Frontal cortex (tissue), 4 donors: Measurements from ENCODE around the gene DAB2. TPM values are rescaled to one million over a fixed set of nuclear protein-coding genes. Genes with fewer than 3 reads are reported as not detected.

Experiments used
- DNase-seq, 2 donors: peaks; one replicate each; pipeline ENCODE4 v3.0.0; 2012; ENCODE audit warnings: low spot score in 2 of 2
- FAIRE-seq: peaks from 2 replicates; lab custom pipeline; 2012; peaks lifted over from hg19 to GRCh38; lab: Jason Lieb, UNC
- total RNA-seq: library from RNA; depleted of rRNA; stranded (reverse); fragments of >200 nt; gene quantifications from one replicate; pipeline ENCODE4 v1.2.3, GENCODE V29; 2014
- donor health status: control.
- donor health status: control.
- donor health status: control.

Gene DAB2
- total RNA-seq, 1 donor from 2014 or later: 8.6 TPM

- DNase-seq (no peak), FAIRE-seq (no peak)
These were observed 24.8 kb upstream of the DAB2 start for GRCh38 chr5:39449591-39449990.

DNA sequence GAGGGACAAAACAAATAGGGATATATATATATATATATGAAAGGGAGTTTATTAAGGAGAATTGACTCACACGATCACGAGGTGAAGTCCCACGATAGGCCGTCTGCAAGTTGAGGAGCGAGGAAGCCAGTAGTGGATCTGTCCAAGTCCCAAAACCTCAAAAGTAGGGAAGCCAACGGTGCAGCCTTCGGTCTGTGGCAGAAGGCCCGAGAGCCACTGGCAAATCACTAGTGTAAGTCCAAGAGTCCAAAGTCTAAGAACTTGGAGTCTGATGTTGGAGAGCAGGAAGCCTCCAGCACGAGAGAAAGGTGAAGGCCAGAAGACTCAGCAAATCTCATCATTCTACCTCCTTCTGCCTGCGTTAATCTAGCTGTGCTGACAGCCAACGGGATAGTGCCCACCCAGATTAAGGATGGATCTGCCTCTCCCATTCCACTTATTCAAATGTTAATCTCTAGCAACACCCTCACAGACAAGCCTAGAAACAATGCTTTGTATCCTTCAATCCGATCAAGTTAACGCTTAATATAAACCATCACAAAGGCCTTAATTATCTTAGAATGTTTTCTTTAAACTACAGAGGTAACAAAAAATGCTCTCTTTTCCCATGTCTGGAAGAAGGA is 23.8 kb upstream of the DAB2 start:
- DNase-seq (no peak), FAIRE-seq (no peak)

- DNase-seq (no peak), FAIRE-seq (no peak)
These were observed 23.2 kb upstream of the DAB2 start for GRCh38 chr5:39447968-39448367.

GRCh38 chr5:39447059-39447458 is 22.3 kb upstream of the DAB2 start:
- FAIRE-seq: no peak
- no peak for DNase-seq

DNA sequence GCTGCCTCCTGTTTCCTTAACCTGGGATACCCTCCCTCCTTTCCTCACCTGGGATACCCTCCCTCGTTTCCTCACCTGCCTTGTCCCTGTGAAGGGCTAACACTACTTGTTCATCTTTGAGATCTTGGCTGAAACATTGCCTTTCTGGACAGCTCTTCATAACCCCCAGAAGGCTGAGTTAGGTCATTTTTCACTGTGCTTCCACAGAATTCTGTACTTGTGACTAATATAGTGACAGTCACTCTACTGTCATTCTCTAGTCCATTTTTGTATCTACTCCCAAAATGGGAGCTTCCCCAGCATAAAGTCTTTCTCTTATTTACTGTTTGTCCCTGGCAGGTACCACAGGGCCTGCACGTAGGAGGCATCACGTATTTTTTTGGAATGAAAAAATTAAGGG is 21.5 kb upstream of the DAB2 start:
- no peak for FAIRE-seq
- DNase-seq: no peak

GRCh38 chr5:39443911-39444310 is 19.1 kb upstream of the DAB2 start:
- FAIRE-seq (no peak), DNase-seq (no peak)

- no peak for DNase-seq
- no peak for FAIRE-seq
These were observed 18.2 kb upstream of the DAB2 start for GRCh38 chr5:39442991-39443390.

GRCh38 chr5:39441838-39442237 is 17.1 kb upstream of the DAB2 start:
- DNase-seq: no peak
- no peak for FAIRE-seq

DNA sequence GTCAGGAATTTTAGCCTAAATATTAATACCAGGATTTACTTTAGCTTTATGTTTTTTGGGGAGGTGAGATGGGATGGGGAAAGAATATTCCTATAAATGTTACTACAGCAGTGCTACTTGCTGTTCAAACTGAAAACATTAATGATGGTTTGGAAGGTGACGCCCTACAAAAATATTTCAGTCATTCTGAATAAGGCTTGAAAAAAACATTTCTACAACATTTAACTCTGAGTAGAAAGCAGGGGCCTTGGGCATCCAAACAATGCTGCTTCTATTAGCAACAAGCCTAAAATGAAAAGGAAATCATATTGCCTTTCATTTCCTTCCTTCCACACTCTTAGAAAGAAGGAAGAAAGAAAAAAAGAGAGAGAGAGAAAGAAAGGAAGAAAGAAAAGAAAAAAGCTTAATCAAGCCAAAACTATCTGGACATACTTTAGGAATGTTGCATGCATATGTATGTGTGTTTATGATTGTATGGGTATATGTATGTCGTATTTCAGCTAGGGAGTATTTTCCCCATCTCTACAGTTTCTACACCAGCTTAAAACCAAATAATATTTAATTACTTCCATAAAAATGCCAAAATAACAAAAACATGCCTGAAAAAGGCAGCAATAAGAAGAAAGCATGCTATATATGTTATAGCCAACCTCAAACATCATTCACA is 16.3 kb upstream of the DAB2 start:
- DNase-seq (no peak), FAIRE-seq (no peak)

DNA sequence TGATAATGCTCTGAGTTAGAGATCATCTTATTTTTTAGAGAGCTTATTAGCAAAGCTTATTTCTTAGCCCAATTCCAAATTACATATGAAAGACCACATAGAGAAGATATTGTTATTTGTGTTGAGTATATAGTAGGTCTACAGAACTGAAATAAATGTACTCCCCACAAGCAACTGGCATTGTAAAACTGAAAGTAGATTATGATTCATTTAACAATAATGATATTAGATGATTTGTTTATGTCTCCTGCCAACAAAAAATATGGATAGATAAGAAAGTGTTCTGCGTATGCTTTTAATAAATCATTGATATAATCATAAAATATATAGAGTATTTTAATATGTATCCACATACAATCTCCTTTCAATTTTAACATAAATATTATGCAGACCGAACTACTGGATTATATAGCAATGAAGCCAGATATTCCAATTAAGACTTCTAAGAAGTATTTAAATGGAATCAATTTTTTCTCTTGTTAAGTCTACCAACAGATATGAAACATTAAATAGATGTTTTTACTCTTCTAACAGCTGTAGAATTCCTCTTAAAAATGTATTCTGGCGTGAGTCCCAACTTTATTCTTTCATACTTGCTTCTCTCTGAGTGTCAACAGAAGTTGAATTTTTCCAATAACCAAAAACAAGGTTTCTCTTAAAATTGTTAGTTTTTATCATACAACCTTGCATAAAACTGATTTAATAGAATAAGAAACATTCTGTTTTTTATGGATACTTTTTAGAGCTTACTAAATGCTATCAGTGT is 15.6 kb upstream of the DAB2 start:
- FAIRE-seq: no peak
- DNase-seq: no peak

DNA sequence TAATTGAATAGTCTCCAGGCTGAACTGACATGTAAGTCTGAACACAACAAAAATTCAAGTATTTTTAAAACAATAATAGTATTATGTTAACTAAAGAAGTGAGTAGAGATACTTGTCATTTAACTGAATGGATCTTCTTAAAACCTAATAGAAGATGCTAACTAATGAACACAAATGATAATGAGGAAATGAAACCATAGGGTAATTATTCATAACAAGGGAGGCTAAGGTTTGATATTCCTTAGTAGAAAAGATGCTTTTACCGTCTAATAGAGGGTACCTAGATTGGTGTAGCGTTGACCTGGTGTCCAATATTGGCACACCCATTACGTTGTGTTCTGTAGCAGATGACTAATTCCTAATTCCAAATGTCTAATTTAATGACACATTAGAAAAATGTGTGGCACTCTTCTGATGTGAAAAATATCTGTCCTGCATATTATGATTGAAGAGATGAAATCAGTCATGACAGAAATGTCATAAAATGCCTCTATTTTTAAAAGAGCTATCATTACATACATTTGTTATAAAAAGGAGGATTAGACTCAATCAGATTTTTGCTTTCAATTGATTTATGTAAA is 14.9 kb upstream of the DAB2 start:
- no peak for FAIRE-seq
- no peak for DNase-seq

DNA sequence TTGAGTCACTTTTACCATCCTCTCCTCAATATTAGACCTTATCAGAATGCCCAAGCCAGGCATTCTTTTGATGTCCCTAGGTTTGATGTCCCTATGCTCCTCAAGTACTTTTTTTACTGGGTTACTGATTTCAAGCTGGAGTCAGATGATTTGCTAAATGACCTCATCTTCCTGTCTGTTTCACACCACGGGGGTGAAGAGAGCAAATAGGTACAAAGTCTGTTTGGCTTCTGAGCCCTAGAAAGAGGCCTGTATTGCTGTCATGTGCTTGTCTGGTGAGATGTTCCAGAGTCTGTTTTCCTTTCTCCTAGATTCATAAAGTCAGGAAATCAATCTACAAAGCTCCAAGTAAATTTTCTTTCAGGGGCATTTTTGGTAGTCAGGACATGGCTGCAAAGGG is 12.7 kb upstream of the DAB2 start:
- DNase-seq: no peak
- FAIRE-seq: no peak

GRCh38 chr5:39433848-39434247 is 9.1 kb upstream of the DAB2 start:
- FAIRE-seq (no peak), DNase-seq (no peak)

GRCh38 chr5:39432696-39433530 is 8.1 kb upstream of the DAB2 start:
- no peak for FAIRE-seq
- no peak for DNase-seq

GRCh38 chr5:39430461-39430860 is 5.7 kb upstream of the DAB2 start:
- FAIRE-seq (no peak), DNase-seq (no peak)

DNA sequence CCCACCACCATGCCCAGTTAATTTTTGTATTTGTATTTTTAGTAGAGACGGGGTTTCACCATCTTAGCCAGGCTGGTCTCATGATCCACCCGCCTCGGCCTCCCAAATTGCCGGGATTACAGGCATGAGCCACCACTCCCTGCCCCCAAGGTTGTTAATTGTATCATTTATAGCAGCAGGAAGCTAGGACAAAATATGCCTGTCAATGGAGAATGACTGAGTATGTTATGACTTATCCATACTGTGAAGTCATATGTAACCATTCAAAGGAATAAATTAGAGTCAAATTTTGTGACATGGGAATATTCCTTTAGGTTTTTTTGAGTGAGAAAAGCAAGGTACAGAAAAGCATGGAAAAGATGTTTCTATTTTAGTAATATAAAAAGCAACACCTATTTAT is 3.9 kb upstream of the DAB2 start:
- DNase-seq (no peak), FAIRE-seq (no peak)

GRCh38 chr5:39427633-39428032 is 2.9 kb upstream of the DAB2 start:
- FAIRE-seq (no peak), DNase-seq (no peak)

- FAIRE-seq (no peak), DNase-seq (no peak)
These were observed 2.4 kb upstream of the DAB2 start for GRCh38 chr5:39427229-39427628.

DNA sequence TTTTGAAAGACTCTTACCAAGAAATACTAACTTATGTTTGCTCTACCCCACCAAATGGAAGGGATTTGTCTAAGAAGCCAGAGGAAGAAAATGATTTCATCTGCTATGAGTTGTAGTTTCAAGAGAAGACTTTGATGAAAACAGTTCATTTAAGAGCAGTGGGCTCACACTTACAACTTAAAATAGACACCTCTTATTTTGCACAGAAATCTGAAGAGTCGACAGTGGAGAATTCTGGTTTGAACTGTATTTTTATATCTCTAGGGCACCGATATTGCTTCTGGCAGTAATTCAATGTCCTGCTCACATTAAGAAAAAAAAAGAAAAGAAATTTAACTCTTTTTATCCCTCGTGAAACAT is 1.9 kb upstream of the DAB2 start:
- no peak for FAIRE-seq
- no peak for DNase-seq

- DNase-seq (no peak), FAIRE-seq (no peak)
These were observed 1.4 kb upstream of the DAB2 start for GRCh38 chr5:39426051-39426745.
